ENCODE results near the gene LONRF2. TPM values are rescaled to one million over a fixed set of nuclear protein-coding genes. Genes with fewer than 3 reads are reported as not detected.
A peak's percentile ranks its signal among the peaks of the same experiment; 100 is the strongest.

Gene LONRF2
- total RNA-seq, 1 experiment from 2014 or later = 1.6 TPM

DNA sequence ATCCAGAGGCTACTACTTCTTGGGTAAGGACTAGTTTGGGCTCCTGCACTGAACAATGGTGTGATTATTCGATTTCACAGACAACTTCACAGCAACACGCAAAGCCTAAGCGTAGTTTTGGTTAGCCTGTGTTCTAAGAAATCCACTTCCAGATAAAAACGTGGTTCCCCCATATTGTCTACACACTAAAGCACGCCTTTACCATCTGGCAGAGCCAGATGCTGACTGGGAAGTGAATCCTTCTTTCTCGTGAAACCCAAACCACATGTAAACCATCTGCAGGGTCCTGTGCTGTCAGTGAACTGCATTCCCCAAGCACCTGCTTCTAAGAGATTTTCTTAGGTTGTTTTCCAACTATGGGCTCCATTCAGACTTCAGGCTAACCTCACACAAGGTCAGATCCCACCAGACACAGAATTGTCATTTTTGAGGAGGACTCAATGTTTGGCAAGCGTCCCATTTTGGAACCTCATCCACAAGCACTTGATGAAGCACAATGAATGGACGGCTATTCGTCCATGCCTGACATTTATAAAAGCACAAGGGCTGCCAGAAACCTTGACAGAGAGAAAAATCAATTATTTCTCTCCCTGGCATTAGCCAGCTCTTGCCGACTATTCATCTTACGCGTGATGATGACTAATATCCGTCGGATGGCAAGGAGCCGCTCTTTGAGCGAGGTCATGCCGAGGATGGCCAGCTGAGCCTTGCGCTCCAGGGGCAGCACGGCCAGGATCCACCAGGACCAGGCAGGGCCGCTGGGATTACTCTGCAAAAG is 38.4 kb downstream of the LONRF2 start:
- Histone ChIP-seq H4K20me1 (ENCODE audit: insufficient read depth) (no peaks in the 10 kb centered on the region), H3K27me3 (ENCODE audit: insufficient read depth, low read length) (no peaks in the 10 kb centered on the region), H2AFZ (ENCODE audit: low read depth, low read length, poor library complexity, severe bottlenecking) (peak overlapping the region; percentile 37), H3K4me2 (ENCODE audit: low read length) (peak overlapping the region; percentile 68), H3K9ac (ENCODE audit: low read length) (peak overlapping the region; percentile 1; the same call in 1 of the 2 replicates), H3K79me2 (ENCODE audit: insufficient read depth, low read length) (no peaks in the 10 kb centered on the region), H3K27ac (ENCODE audit: low read depth, low read length) (peak overlapping the region; percentile 72), H3K4me1 (ENCODE audit: control insufficient read depth in 1 of 2, insufficient read depth in 2 of 2, low read length in 2 of 2) (peaks cover 64 to 73% of the 10 kb centered on the region in 2 experiments), H3K9me2 (ENCODE audit: insufficient read depth) (no peaks in the 10 kb centered on the region), H3K4me3 (replicated peaks in 1 of 2; ENCODE audit: low read depth in 1 of 2, low read length in 2 of 2) (peak overlapping the region in 1 of 2 experiments; percentile 29; a peak in 2 of 4 replicates), H3K36me3 (ENCODE audit: control insufficient read depth in 1 of 2, insufficient read depth in 2 of 2, low read length in 2 of 2) (no peaks in the 10 kb centered on the region), H3K9me3 (ENCODE audit: control insufficient read depth in 1 of 2, insufficient read depth in 1 of 2, low read depth in 1 of 2, low read length in 2 of 2) (no peaks in the 10 kb centered on the region)
- ChIA-PET POLR2A (interaction anchor here (0.6 to 1.2 kb wide), 4 partner anchors 9 to 279 kb away, joined by 3 to 5 read pairs (median 4); partner anchors contain the start of gene PDCL3), RAD21 (ENCODE audit: low non-redundant PET in 1 of 2, low total read pairs in 2 of 2, uncharacterized antibody in 2 of 2, unreplicated experiment in 2 of 2) (no interaction called here), CTCF (interaction anchor here (1.1 to 1.4 kb wide), 2 partner anchors 21 to 97 kb away, joined by 3 to 7 read pairs; no protein-coding TSS in a partner anchor)
- no TSS peak for BruUV-seq (replicated peaks)
- intact Hi-C loops (cut with micrococcal nuclease) = no loop called here
- peak; percentile 66 for DNase-seq (ENCODE audit: low read depth, low spot score)
- ATAC-seq = peak; percentile 89
- TF ChIP-seq EZH2 (IDR thresholded peaks at IDR 0.05) (no peak), EZH2phosphoT487 (IDR thresholded peaks at IDR 0.05; ENCODE audit: borderline replicate concordance) (no peak), SIN3A (IDR thresholded peaks at IDR 0.05; ENCODE audit: low read depth) (peak; percentile 98), CBX3 (IDR thresholded peaks at IDR 0.05; ENCODE audit: low read depth) (peak; percentile 98), TCF7L2 (IDR thresholded peaks at IDR 0.05; ENCODE audit: borderline replicate concordance, extremely low read depth, insufficient read depth, insufficient read length) (peak; percentile 99), SRF (IDR thresholded peaks at IDR 0.05; ENCODE audit: low read depth) (0 out of 2 replicates have a peak, but pooled peaks have one; percentile 52), YY1 (IDR thresholded peaks at IDR 0.05; ENCODE audit: extremely low read depth, insufficient replicate concordance, low read depth, low read length) (peak; percentile 30), POLR2AphosphoS5 (IDR thresholded peaks at IDR 0.05; ENCODE audit: low read depth, low read length) (peak; percentile 54; the same call in 1 of the 2 replicates), POLR2A (IDR thresholded peaks at IDR 0.05; ENCODE audit: borderline replicate concordance, extremely low read depth, insufficient read depth, insufficient read length) (no peak), FOSL1 (IDR thresholded peaks at IDR 0.05; ENCODE audit: low read depth) (peak; percentile 95), CEBPB (IDR thresholded peaks at IDR 0.05; ENCODE audit: low read depth) (peak; percentile 70; the same call in 1 of the 2 replicates), JUND (IDR thresholded peaks at IDR 0.05) (peak; percentile 95), ZFX (IDR thresholded peaks at IDR 0.05) (no peak), EGR1 (IDR thresholded peaks at IDR 0.05; ENCODE audit: low read depth) (no peak), RAD21 (IDR thresholded peaks at IDR 0.05; ENCODE audit: low read depth) (peak; percentile 23; the same call in 1 of the 2 replicates), SP1 (IDR thresholded peaks at IDR 0.05; ENCODE audit: low read depth) (peak; percentile 95), ELF1 (IDR thresholded peaks at IDR 0.05; ENCODE audit: borderline replicate concordance, low read depth) (no peak), ZNF274 (IDR thresholded peaks at IDR 0.05; ENCODE audit: low read depth, low read length) (no peak)
- TF ChIP-seq, protein P1, sequence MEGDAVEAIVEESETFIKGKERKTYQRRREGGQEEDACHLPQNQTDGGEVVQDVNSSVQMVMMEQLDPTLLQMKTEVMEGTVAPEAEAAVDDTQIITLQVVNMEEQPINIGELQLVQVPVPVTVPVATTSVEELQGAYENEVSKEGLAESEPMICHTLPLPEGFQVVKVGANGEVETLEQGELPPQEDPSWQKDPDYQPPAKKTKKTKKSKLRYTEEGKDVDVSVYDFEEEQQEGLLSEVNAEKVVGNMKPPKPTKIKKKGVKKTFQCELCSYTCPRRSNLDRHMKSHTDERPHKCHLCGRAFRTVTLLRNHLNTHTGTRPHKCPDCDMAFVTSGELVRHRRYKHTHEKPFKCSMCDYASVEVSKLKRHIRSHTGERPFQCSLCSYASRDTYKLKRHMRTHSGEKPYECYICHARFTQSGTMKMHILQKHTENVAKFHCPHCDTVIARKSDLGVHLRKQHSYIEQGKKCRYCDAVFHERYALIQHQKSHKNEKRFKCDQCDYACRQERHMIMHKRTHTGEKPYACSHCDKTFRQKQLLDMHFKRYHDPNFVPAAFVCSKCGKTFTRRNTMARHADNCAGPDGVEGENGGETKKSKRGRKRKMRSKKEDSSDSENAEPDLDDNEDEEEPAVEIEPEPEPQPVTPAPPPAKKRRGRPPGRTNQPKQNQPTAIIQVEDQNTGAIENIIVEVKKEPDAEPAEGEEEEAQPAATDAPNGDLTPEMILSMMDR (IDR thresholded peaks at IDR 0.05 in 2 of 3, conservative IDR thresholded peaks at IDR 0.05 in 1 of 3; ENCODE audit: borderline replicate concordance in 1 of 3, insufficient read depth in 1 of 3, low read depth in 2 of 3, low read length in 2 of 3) = no peak
- TF ChIP-seq, protein P2, sequence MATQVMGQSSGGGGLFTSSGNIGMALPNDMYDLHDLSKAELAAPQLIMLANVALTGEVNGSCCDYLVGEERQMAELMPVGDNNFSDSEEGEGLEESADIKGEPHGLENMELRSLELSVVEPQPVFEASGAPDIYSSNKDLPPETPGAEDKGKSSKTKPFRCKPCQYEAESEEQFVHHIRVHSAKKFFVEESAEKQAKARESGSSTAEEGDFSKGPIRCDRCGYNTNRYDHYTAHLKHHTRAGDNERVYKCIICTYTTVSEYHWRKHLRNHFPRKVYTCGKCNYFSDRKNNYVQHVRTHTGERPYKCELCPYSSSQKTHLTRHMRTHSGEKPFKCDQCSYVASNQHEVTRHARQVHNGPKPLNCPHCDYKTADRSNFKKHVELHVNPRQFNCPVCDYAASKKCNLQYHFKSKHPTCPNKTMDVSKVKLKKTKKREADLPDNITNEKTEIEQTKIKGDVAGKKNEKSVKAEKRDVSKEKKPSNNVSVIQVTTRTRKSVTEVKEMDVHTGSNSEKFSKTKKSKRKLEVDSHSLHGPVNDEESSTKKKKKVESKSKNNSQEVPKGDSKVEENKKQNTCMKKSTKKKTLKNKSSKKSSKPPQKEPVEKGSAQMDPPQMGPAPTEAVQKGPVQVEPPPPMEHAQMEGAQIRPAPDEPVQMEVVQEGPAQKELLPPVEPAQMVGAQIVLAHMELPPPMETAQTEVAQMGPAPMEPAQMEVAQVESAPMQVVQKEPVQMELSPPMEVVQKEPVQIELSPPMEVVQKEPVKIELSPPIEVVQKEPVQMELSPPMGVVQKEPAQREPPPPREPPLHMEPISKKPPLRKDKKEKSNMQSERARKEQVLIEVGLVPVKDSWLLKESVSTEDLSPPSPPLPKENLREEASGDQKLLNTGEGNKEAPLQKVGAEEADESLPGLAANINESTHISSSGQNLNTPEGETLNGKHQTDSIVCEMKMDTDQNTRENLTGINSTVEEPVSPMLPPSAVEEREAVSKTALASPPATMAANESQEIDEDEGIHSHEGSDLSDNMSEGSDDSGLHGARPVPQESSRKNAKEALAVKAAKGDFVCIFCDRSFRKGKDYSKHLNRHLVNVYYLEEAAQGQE (IDR thresholded peaks at IDR 0.05; ENCODE audit: low read depth) = no peak
- TF ChIP-seq, protein P3, sequence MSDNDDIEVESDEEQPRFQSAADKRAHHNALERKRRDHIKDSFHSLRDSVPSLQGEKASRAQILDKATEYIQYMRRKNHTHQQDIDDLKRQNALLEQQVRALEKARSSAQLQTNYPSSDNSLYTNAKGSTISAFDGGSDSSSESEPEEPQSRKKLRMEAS (IDR thresholded peaks at IDR 0.05) = peak; percentile 89
- TF ChIP-seq, protein P4, sequence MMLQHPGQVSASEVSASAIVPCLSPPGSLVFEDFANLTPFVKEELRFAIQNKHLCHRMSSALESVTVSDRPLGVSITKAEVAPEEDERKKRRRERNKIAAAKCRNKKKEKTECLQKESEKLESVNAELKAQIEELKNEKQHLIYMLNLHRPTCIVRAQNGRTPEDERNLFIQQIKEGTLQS (IDR thresholded peaks at IDR 0.05) = peak; percentile 69; the same call in 1 of the 2 replicates

All from HCT116 (cell line).